HG03460 (cell line): ENCODE results near the gene IRF2BP2.

Experiments used
- ATAC-seq: cut with Tn5 transposase; IDR thresholded peaks from one replicate; pipeline ENCODE4 v1.9.1; 2021; ENCODE audit not compliant: unreplicated experiment

IRF2BP2 gene

GRCh38 chr1:234585330-234586055, 24.5 kb downstream of the IRF2BP2 start:
- no peak for ATAC-seq

GRCh38 chr1:234584926-234585325, 25.1 kb downstream of the IRF2BP2 start:
- no peak for ATAC-seq

- no peak for ATAC-seq
These were observed 25.6 kb downstream of the IRF2BP2 start for GRCh38 chr1:234584420-234584805.

- no peak for ATAC-seq
These were observed 26.1 kb downstream of the IRF2BP2 start for GRCh38 chr1:234583755-234584419.

GRCh38 chr1:234582681-234583301, 27.2 kb downstream of the IRF2BP2 start:
- no peak for ATAC-seq

- no peak for ATAC-seq
These were observed 27.8 kb downstream of the IRF2BP2 start for GRCh38 chr1:234582186-234582585.

- ATAC-seq: no peak
These were observed 28.8 kb downstream of the IRF2BP2 start for GRCh38 chr1:234581063-234581714.

- no peak for ATAC-seq
These were observed 30.0 kb downstream of the IRF2BP2 start for GRCh38 chr1:234579967-234580366.

- ATAC-seq: no peak
These were observed 31.2 kb downstream of the IRF2BP2 start for GRCh38 chr1:234578735-234579134.

GRCh38 chr1:234578087-234578486, 31.9 kb downstream of the IRF2BP2 start:
- ATAC-seq: no peak

GRCh38 chr1:234573711-234574299, 36.2 kb downstream of the IRF2BP2 start:
- ATAC-seq: no peak

- no peak for ATAC-seq
These were observed 37.0 kb downstream of the IRF2BP2 start for GRCh38 chr1:234572966-234573365.

- no peak for ATAC-seq
These were observed 38.3 kb downstream of the IRF2BP2 start for GRCh38 chr1:234571702-234572101.

- ATAC-seq: no peak
These were observed 39.5 kb downstream of the IRF2BP2 start for GRCh38 chr1:234570329-234571120.

- no peak for ATAC-seq
These were observed 41.6 kb downstream of the IRF2BP2 start for GRCh38 chr1:234568345-234568744.

GRCh38 chr1:234565132-234565531, 44.8 kb downstream of the IRF2BP2 start:
- ATAC-seq: no peak

GRCh38 chr1:234564035-234565029, 45.6 kb downstream of the IRF2BP2 start:
- ATAC-seq: no peak

- ATAC-seq: no peak
These were observed 47.6 kb downstream of the IRF2BP2 start for GRCh38 chr1:234562334-234562733.

GRCh38 chr1:234561319-234561718, 48.7 kb downstream of the IRF2BP2 start:
- ATAC-seq: no peak
